WERI-Rb-1 (cell line): ENCODE results near the gene STAT4.

Source experiments
- DNase-seq: peaks from one replicate; pipeline ENCODE4 v3.0.0-alpha.2; 2020
- H3K27ac ChIP-seq: fragments of 250-450 bp; sonication (Bioruptor Pico); 2 replicates; pipeline ENCODE4 v1.5.1; 2020; ENCODE audit warnings: mild to moderate bottlenecking, moderate library complexity
- H3K27me3 ChIP-seq: fragments of 250-450 bp; sonication (Bioruptor Pico); 2 replicates; pipeline ENCODE4 v1.5.1; 2021; ENCODE audit warnings: mild to moderate bottlenecking, low read depth, moderate library complexity; ENCODE audit not compliant: insufficient read depth, severe bottlenecking
- H3K36me3 ChIP-seq: fragments of 250-450 bp; sonication (Bioruptor Pico); 2 replicates; pipeline ENCODE4 v1.5.1; 2020; ENCODE audit warnings: mild to moderate bottlenecking, moderate library complexity
- H3K4me3 ChIP-seq: 2 replicates; pipeline ENCODE4 v1.5.1; 2011; ENCODE audit warnings: low read depth, mild to moderate bottlenecking, control low read depth, low read length
- H3K9me3 ChIP-seq: fragments of 250-450 bp; sonication (Bioruptor Pico); 2 replicates; pipeline ENCODE4 v1.5.1; 2021; ENCODE audit warnings: mild to moderate bottlenecking, moderate library complexity; ENCODE audit not compliant: severe bottlenecking
- TF ChIP-seq, protein P1 (sequence below): IDR thresholded peaks from 2 replicates; pipeline ENCODE4 v1.5.1; 2011; ENCODE audit warnings: low read depth, mild to moderate bottlenecking, control low read depth, inconsistent platforms, low read length

The STAT4 gene

GRCh38 chr2:191149391-191149790, 1.4 kb downstream of the STAT4 start:
- DNase-seq: no peak
- TF ChIP-seq, protein P1, sequence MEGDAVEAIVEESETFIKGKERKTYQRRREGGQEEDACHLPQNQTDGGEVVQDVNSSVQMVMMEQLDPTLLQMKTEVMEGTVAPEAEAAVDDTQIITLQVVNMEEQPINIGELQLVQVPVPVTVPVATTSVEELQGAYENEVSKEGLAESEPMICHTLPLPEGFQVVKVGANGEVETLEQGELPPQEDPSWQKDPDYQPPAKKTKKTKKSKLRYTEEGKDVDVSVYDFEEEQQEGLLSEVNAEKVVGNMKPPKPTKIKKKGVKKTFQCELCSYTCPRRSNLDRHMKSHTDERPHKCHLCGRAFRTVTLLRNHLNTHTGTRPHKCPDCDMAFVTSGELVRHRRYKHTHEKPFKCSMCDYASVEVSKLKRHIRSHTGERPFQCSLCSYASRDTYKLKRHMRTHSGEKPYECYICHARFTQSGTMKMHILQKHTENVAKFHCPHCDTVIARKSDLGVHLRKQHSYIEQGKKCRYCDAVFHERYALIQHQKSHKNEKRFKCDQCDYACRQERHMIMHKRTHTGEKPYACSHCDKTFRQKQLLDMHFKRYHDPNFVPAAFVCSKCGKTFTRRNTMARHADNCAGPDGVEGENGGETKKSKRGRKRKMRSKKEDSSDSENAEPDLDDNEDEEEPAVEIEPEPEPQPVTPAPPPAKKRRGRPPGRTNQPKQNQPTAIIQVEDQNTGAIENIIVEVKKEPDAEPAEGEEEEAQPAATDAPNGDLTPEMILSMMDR: no peak

DNA sequence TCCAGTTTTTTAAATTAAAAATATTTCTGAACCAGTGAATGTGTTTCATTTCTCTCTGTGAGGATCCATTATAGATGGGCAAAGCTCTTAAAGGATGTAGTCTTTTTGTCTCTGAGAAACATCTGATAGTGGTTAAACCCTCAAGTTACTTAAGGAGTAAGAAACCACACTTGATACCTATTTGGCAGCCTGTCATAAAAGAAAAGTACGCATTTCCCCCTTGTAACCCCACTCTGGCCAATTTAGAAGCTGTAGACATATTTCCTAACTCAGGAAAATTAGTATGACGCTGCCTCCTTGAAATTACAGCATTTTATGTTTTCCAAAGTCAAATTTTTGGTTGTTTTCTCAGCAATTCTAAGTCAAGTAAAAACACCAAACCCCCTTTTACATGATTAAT, 2.0 kb downstream of the STAT4 start:
- TF ChIP-seq, protein P1: no peak

More at GRCh38 chr2:191149391-191149790, 1.4 kb downstream of the STAT4 start:
- Histone ChIP-seq H3K9me3 (no peaks in the 10 kb centered on the region), H3K27ac (no peak overlapping the region), H3K36me3 (no peaks in the 10 kb centered on the region), H3K27me3 (no peaks in the 10 kb centered on the region), H3K4me3 (no peak overlapping the region)

DNA sequence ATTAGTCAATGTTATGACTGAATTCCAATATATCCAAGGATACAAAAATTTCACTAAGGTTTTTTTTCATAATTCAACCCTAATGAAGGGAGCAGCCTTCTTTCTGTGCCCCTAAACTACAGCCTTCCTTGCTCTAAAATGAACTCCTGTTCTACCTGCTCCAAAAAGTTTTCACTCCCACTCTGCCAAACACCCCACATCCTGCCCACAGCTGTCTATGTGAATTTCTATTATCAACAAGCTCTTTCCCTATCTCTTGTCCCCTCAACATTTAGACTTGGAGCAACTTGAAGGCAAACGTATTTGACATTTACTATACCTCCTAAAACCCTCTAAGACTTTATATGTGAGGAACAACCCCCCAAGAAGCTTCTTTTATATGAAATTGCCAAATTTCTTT, 2.5 kb downstream of the STAT4 start:
- H3K4me3 ChIP-seq: no peak overlapping the region
- TF ChIP-seq, protein P1: no peak
- no peaks in the 10 kb centered on the region for H3K36me3 ChIP-seq
- H3K9me3 ChIP-seq: no peaks in the 10 kb centered on the region
- DNase-seq: no peak
- no peaks in the 10 kb centered on the region for H3K27me3 ChIP-seq
- no peak overlapping the region for H3K27ac ChIP-seq

More for the DNA sequence above, 2.0 kb downstream of the STAT4 start:
- Histone ChIP-seq H3K9me3 (no peaks in the 10 kb centered on the region), H3K27me3 (no peaks in the 10 kb centered on the region), H3K4me3 (no peak overlapping the region), H3K36me3 (no peaks in the 10 kb centered on the region), H3K27ac (no peak overlapping the region)
- DNase-seq: no peak

DNA sequence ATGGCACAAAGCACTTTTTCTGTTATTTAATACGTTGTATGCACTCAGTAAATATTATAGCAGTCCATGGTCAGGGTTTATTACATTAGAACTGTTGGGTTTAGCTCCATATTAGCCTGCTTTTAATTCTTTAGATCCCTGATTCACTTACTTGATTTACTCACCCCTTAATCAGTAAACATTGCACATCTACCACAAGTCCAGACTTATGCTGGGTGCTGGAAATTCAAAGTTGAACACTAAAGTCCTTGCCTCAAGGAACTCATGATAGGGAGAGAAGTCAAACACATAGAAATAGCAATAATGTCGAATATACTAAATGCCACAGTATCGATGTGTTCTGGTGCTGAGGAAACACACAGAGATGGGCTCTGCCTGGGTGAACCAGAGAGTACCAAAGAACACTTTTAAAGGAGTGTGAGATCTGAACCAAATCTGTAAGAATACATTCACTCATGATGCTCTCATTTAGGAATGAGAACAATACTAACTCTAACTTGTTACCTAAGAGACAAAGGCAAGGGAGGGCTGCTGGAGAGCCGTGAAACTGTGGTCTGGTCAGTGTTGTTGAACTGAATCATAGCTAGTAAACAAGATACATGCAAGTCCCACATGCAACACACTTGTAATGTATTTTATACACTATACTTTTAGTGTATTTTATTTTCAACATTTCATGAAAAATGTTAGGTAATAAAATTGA, 4.9 kb downstream of the STAT4 start:
- H3K9me3 ChIP-seq: no peaks in the 10 kb centered on the region
- no peak for DNase-seq
- H3K27me3 ChIP-seq: no peaks in the 10 kb centered on the region
- TF ChIP-seq, protein P1: no peak
- H3K4me3 ChIP-seq: no peak overlapping the region
- H3K36me3 ChIP-seq: no peaks in the 10 kb centered on the region
- no peak overlapping the region for H3K27ac ChIP-seq

GRCh38 chr2:191144217-191144616, 6.6 kb downstream of the STAT4 start:
- TF ChIP-seq, protein P1: no peak

DNA sequence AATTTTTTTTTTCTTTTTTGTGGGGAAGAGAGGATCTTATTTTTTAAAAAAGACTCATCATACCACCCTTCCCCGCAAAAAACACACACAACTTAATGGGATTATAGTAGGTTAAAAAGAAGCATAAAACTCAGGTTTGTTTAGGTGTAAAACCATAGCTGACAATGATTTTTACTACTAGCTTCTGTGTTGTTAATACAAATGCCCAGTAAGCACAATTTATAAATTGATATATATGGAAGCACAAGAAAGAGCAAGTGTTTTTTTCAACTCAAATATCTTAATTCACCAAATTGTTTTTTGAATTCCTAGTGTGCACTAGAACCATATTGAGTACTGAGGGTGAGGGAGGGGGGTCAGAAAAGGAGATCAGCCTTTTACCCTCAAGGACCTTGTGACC, 7.0 kb downstream of the STAT4 start:
- no peak for DNase-seq
- Histone ChIP-seq H3K4me3 (no peak overlapping the region), H3K36me3 (no peaks in the 10 kb centered on the region), H3K9me3 (no peaks in the 10 kb centered on the region), H3K27me3 (no peaks in the 10 kb centered on the region), H3K27ac (no peak overlapping the region)
- TF ChIP-seq, protein P1: no peak

More at GRCh38 chr2:191144217-191144616, 6.6 kb downstream of the STAT4 start:
- H3K27me3 ChIP-seq: no peaks in the 10 kb centered on the region
- H3K27ac ChIP-seq: no peak overlapping the region
- no peaks in the 10 kb centered on the region for H3K9me3 ChIP-seq
- no peak for DNase-seq
- no peak overlapping the region for H3K4me3 ChIP-seq
- H3K36me3 ChIP-seq: no peaks in the 10 kb centered on the region
